22Rv1 (cell line): Measurements from ENCODE around the gene BDNF.
"Not testable (repeated sequence)": the region's sequence is repeated elsewhere in the genome, so short reads cannot be mapped to it uniquely, and the experiment has no call there.

ENCODE experiments used
- H3K27ac ChIP-seq: fragments of 450-650 bp; 2 replicates; pipeline ENCODE4 v1.5.1; 2017
- CTCF ChIP-seq: fragments of 450-650 bp; IDR thresholded peaks from 2 replicates; pipeline ENCODE4 v1.5.1; 2017; ENCODE audit warnings: mild to moderate bottlenecking
- ZFX ChIP-seq: fragments of 450-650 bp; IDR thresholded peaks from 2 replicates; pipeline ENCODE4 v1.6.1; 2017; ENCODE audit warnings: antibody characterized with exemption, borderline replicate concordance

BDNF gene

GRCh38 chr11:27688076-27688475, 12.2 kb downstream of the BDNF start:
- no peak overlapping the region for H3K27ac ChIP-seq
- TF ChIP-seq ZFX (no peak), CTCF (no peak)

- no peak for TF ChIP-seq ZFX
- TF ChIP-seq CTCF: no peak
- no peak overlapping the region for H3K27ac ChIP-seq
Observed at GRCh38 chr11:27681664-27682063, 18.6 kb downstream of the BDNF start.

GRCh38 chr11:27679136-27680015, 20.9 kb downstream of the BDNF start:
- TF ChIP-seq ZFX (no peak), CTCF (no peak)

GRCh38 chr11:27678242-27678641, 22.0 kb downstream of the BDNF start:
- H3K27ac ChIP-seq: no peak overlapping the region
- TF ChIP-seq CTCF (no peak), ZFX (no peak)

More at GRCh38 chr11:27679136-27680015, 20.9 kb downstream of the BDNF start:
- H3K27ac ChIP-seq: no peak overlapping the region

- no peak overlapping the region for H3K27ac ChIP-seq
- TF ChIP-seq CTCF (no peak), ZFX (no peak)
Observed at GRCh38 chr11:27677108-27677507, 23.1 kb downstream of the BDNF start.

DNA sequence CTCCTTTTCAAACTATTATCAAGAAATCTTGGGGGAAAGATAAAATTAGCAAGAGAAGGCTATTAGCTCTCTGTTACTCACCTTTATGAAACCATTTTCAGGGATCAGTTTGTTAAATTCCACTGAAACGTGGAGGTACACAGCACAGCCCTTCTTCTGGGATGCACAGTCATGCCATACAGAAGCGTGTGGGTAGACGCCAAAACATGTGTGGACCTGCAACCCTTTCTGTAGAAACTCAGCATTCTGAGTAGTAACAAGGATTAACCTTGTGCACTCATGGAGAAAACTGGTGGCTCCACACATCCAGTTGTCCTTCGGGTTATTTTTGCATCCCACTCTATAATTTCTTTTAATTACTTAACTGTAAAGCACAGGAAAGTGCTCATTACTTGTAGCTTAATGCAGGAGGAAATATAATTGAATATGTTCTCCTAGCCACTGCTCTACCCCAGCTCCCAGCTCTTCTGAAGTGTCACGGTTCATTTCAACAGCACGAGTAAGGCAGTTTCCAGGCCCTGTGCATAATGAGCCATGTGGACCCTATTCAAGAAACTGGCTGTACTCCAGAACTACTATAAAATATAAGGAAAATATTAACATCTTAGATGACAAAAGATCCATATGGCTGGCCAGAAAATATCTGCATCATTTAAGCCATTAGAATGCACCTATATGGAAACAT, 26.1 kb downstream of the BDNF start:
- TF ChIP-seq CTCF (no peak), ZFX (no peak)

GRCh38 chr11:27672836-27673464, 27.3 kb downstream of the BDNF start:
- H3K27ac ChIP-seq: no peak overlapping the region
- TF ChIP-seq CTCF: no peak
- no peak for TF ChIP-seq ZFX

More for the DNA sequence above, 26.1 kb downstream of the BDNF start:
- H3K27ac ChIP-seq: no peak overlapping the region

- H3K27ac ChIP-seq: not testable (repeated sequence)
Observed at GRCh38 chr11:27665508-27666101, 34.6 kb downstream of the BDNF start.
